A673 (cell line): ENCODE measurements around the gene MYO7B. TPM values are rescaled to one million over a fixed set of nuclear protein-coding genes. Genes with fewer than 3 reads are reported as not detected.

Source experiments
- BruUV-seq: library from RNA; stranded (reverse); fragments of 400-500 nt; replicated peaks from 2 replicates; lab custom pipeline; 2021; lab: Mats Ljungman, UMichigan
- CTCF ChIA-PET: fragments of 300-600 bp; sonication (Branson Sonifier 250); formaldehyde crosslinking; loops from one replicate; lab custom pipeline; 2022; ENCODE audit warnings: antibody characterized with exemption; lab: Charles Lee
- POLR2A ChIA-PET: fragments of 300-600 bp; sonication (Branson Sonifier 250); formaldehyde crosslinking; loops from one replicate; lab custom pipeline; 2022; ENCODE audit warnings: antibody characterized with exemption; ENCODE audit not compliant: low non-redundant PET; lab: Charles Lee
- DNase-seq: peaks from one replicate; pipeline ENCODE4 v3.0.0-alpha.2; 2015; ENCODE audit warnings: low spot score
- H3K27ac ChIP-seq: fragments of 200-600 bp; sonication (generic); 2 replicates; pipeline ENCODE4 v1.5.1; 2016; ENCODE audit warnings: mixed run types, low read depth, mild to moderate bottlenecking, mixed read lengths, antibody characterized with exemption, low read length; ENCODE audit not compliant: poor library complexity, severe bottlenecking
- H3K27me3 ChIP-seq: fragments of 200-600 bp; sonication (generic); replicated peaks from 2 replicates; pipeline ENCODE4 v1.6.1; 2017; ENCODE audit warnings: mixed run types, low read depth, mild to moderate bottlenecking, mixed read lengths, antibody characterized with exemption, low read length; ENCODE audit not compliant: insufficient read depth, poor library complexity
- H3K36me3 ChIP-seq: fragments of 200-600 bp; sonication (generic); 2 replicates; pipeline ENCODE4 v1.6.1; 2016; ENCODE audit warnings: mixed run types, mild to moderate bottlenecking, mixed read lengths, antibody characterized with exemption, low read length; ENCODE audit not compliant: insufficient read depth, poor library complexity, severe bottlenecking
- H3K4me1 ChIP-seq: fragments of 200-600 bp; sonication (generic); 2 replicates; pipeline ENCODE4 v1.6.1; 2017; ENCODE audit warnings: mixed run types, mild to moderate bottlenecking, mixed read lengths, antibody characterized with exemption, low read length; ENCODE audit not compliant: insufficient read depth, poor library complexity, severe bottlenecking
- H3K4me3 ChIP-seq: fragments of 200-600 bp; sonication (generic); 2 replicates; pipeline ENCODE4 v1.5.1; 2016; ENCODE audit warnings: low read depth, mixed run types, mild to moderate bottlenecking, mixed read lengths, low read length; ENCODE audit not compliant: poor library complexity, severe bottlenecking
- H3K9me3 ChIP-seq: fragments of 200-600 bp; sonication (generic); 2 replicates; pipeline ENCODE4 v1.6.1; 2016; ENCODE audit warnings: mixed run types, low read depth, mild to moderate bottlenecking, mixed read lengths, antibody characterized with exemption, low read length; ENCODE audit not compliant: poor library complexity, severe bottlenecking
- EZH2 ChIP-seq: fragments of 200-600 bp; sonication (generic); IDR thresholded peaks from 2 replicates; pipeline ENCODE4 v1.6.1; 2017; ENCODE audit warnings: borderline replicate concordance, low read depth, mild to moderate bottlenecking, mixed read lengths, antibody characterized with exemption, low read length; ENCODE audit not compliant: poor library complexity, severe bottlenecking
- intact Hi-C: fragments of 100-400 bp; cut with micrococcal nuclease; formaldehyde crosslinking; loops from one replicate; pipeline ENCODE4 v1.10.0; 2022; ENCODE audit not compliant: unreplicated experiment
- total RNA-seq: library from RNA; stranded (reverse); gene quantifications from 2 replicates; pipeline ENCODE4 v1.2.3, GENCODE V29; 2021
- TF ChIP-seq, protein P1 (sequence below): fragments of 300-800, 200-600 bp; sonication (generic); conservative IDR thresholded peaks from 2 replicates; pipeline ENCODE4 v1.5.1; 2017; ENCODE audit warnings: low read depth, mild to moderate bottlenecking, antibody characterized with exemption, low read length, moderate library complexity, mixed read lengths

MYO7B gene
- total RNA-seq, 1 experiment from 2014 or later = 0.24 TPM

DNA sequence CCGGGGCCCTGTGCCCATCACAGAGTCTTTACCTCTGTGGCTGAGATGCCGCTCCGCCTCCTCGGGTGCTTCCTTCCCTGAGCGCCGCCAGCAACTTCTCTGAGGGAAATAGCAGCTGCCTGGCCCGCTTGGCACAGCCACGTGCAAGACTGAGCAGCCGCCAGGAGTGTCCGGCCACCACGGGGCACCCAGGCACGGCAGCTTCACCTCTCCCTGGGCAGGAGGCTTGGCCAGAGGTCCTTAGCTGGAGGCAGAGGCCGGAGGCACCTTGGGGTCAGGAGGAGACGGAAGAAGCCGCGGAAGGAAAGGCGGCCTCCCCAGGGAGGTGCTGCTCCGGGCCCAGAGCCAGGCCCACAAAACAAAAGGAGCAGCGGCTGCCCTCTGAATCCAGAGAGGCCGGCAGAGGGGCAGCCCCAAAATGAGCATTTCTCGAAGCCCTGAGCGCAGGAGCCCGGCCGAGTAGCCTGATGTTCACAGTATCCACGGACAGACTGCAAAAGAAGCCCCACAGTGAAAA is 145.9 kb downstream of the MYO7B start:
- peaks cover 7% of the 10 kb centered on the region for H3K27me3 ChIP-seq
- H3K4me3 ChIP-seq = no peak overlapping the region
- peaks cover 9% of the 10 kb centered on the region for H3K4me1 ChIP-seq
- H3K36me3 ChIP-seq = no peaks in the 10 kb centered on the region
- TF ChIP-seq, protein P1, sequence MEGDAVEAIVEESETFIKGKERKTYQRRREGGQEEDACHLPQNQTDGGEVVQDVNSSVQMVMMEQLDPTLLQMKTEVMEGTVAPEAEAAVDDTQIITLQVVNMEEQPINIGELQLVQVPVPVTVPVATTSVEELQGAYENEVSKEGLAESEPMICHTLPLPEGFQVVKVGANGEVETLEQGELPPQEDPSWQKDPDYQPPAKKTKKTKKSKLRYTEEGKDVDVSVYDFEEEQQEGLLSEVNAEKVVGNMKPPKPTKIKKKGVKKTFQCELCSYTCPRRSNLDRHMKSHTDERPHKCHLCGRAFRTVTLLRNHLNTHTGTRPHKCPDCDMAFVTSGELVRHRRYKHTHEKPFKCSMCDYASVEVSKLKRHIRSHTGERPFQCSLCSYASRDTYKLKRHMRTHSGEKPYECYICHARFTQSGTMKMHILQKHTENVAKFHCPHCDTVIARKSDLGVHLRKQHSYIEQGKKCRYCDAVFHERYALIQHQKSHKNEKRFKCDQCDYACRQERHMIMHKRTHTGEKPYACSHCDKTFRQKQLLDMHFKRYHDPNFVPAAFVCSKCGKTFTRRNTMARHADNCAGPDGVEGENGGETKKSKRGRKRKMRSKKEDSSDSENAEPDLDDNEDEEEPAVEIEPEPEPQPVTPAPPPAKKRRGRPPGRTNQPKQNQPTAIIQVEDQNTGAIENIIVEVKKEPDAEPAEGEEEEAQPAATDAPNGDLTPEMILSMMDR = no peak
- no peak for TF ChIP-seq EZH2
- intact Hi-C loops = no loop called here
- no peak overlapping the region for H3K27ac ChIP-seq
- ChIA-PET POLR2A (no interaction called here), CTCF (no interaction called here)
- DNase-seq = no peak
- H3K9me3 ChIP-seq = no peaks in the 10 kb centered on the region
- BruUV-seq = no TSS peak

GRCh38 chr2:127681976-127682857 is 146.7 kb downstream of the MYO7B start:
- TF ChIP-seq, protein P1 = no peak
- no peak overlapping the region for H3K27ac ChIP-seq
- H3K9me3 ChIP-seq = no peaks in the 10 kb centered on the region
- no peaks in the 10 kb centered on the region for H3K36me3 ChIP-seq
- intact Hi-C loops = no loop called here
- DNase-seq = no peak
- H3K27me3 ChIP-seq = peaks cover 1% of the 10 kb centered on the region
- BruUV-seq = no TSS peak
- peaks cover 9% of the 10 kb centered on the region for H3K4me1 ChIP-seq
- ChIA-PET POLR2A (no interaction called here), CTCF (no interaction called here)
- no peak overlapping the region for H3K4me3 ChIP-seq

GRCh38 chr2:127683056-127683455 is 147.6 kb downstream of the MYO7B start:
- ChIA-PET POLR2A (no interaction called here), CTCF (no interaction called here)
- H3K36me3 ChIP-seq = no peaks in the 10 kb centered on the region
- no peak overlapping the region for H3K4me3 ChIP-seq
- H3K27me3 ChIP-seq = no peaks in the 10 kb centered on the region
- no TSS peak for BruUV-seq
- TF ChIP-seq, protein P1 = no peak
- no peak for TF ChIP-seq EZH2
- H3K4me1 ChIP-seq = peaks cover 9% of the 10 kb centered on the region
- H3K9me3 ChIP-seq = peaks cover 3% of the 10 kb centered on the region
- intact Hi-C loops = no loop called here
- DNase-seq = no peak
- no peak overlapping the region for H3K27ac ChIP-seq
